WTC11 (cell line): Measurements from ENCODE around the gene DPYSL4. TPM values are rescaled to one million over a fixed set of nuclear protein-coding genes. Genes with fewer than 3 reads are reported as not detected.

Experiments
- ATAC-seq: fragments of 200-7000 bp; cut with Tn5 transposase; 2 replicates; pipeline ENCODE4 v1.10.0; 2021; ENCODE audit warnings: mild to moderate bottlenecking, moderate library complexity
- CTCF ChIA-PET: fragments of 300-600 bp; sonication (Branson Sonifier 250); formaldehyde crosslinking; loops from one replicate; lab custom pipeline; 2021; ENCODE audit warnings: antibody characterized with exemption; lab: Charles Lee
- POLR2A ChIA-PET: fragments of 350-600 bp; sonication (Branson Sonifier 250); formaldehyde crosslinking; loops from one replicate; lab custom pipeline; 2021; ENCODE audit warnings: antibody characterized with exemption; lab: Charles Lee
- DNase-seq: peaks from one replicate; pipeline ENCODE4 v3.0.0; 2021; ENCODE audit warnings: low spot score
- H3K27ac Mint-ChIP-seq: 2 replicates; pipeline ENCODE4 v1.8.0; 2021; ENCODE audit warnings: mixed read lengths
- H3K27me3 Mint-ChIP-seq: 2 replicates; pipeline ENCODE4 v1.8.0; 2021; ENCODE audit warnings: low read depth, mild to moderate bottlenecking, moderate library complexity, mixed read lengths
- H3K36me3 Mint-ChIP-seq: 2 replicates; pipeline ENCODE4 v1.8.0; 2021; ENCODE audit warnings: mixed read lengths
- H3K4me1 Mint-ChIP-seq: 2 replicates; pipeline ENCODE4 v1.8.0; 2022; ENCODE audit warnings: mixed read lengths
- H3K4me3 Mint-ChIP-seq: 2 replicates; pipeline ENCODE4 v1.8.0; 2021; ENCODE audit warnings: mild to moderate bottlenecking, moderate library complexity, mixed read lengths
- H3K9me3 Mint-ChIP-seq: 2 replicates; pipeline ENCODE4 v1.8.0; 2021; ENCODE audit warnings: mixed read lengths
- ATF1 ChIP-seq: sonication (generic); formaldehyde crosslinking; IDR thresholded peaks from 2 replicates; pipeline ENCODE4 v1.8.1; 2023; ENCODE audit warnings: mild to moderate bottlenecking, moderate library complexity, missing genetic modification reagents
- EMX1 ChIP-seq: fragments of 250-450 bp; sonication (Bioruptor Pico); IDR thresholded peaks from 2 replicates; pipeline ENCODE4 v1.8.0; 2021; ENCODE audit warnings: mild to moderate bottlenecking
- ETV6 ChIP-seq: sonication (generic); formaldehyde crosslinking; IDR thresholded peaks from 2 replicates; pipeline ENCODE4 v1.8.1; 2022; ENCODE audit warnings: mild to moderate bottlenecking, missing genetic modification reagents
- GTF2I ChIP-seq: fragments of 250-450 bp; sonication (Bioruptor Pico); conservative IDR thresholded peaks from 2 replicates; pipeline ENCODE4 v1.4.0; 2021; ENCODE audit warnings: mild to moderate bottlenecking
- MYBL2 ChIP-seq: sonication (generic); formaldehyde crosslinking; IDR thresholded peaks from 2 replicates; pipeline ENCODE4 v1.8.1; 2023; ENCODE audit warnings: mild to moderate bottlenecking, moderate library complexity, missing genetic modification reagents
- NFE2L1 ChIP-seq: sonication (generic); formaldehyde crosslinking; IDR thresholded peaks from 2 replicates; pipeline ENCODE4 v1.8.1; 2023; ENCODE audit warnings: missing genetic modification reagents
- NR2C2 ChIP-seq: sonication (generic); formaldehyde crosslinking; IDR thresholded peaks from 2 replicates; pipeline ENCODE4 v1.8.0; 2022; ENCODE audit warnings: mild to moderate bottlenecking, missing genetic modification reagents
- PRRX2 ChIP-seq: fragments of 250-450 bp; sonication (Bioruptor Pico); IDR thresholded peaks from 2 replicates; pipeline ENCODE4 v1.8.0; 2021; ENCODE audit warnings: mild to moderate bottlenecking
- RORB ChIP-seq: fragments of 250-450 bp; sonication (Bioruptor Pico); IDR thresholded peaks from 2 replicates; pipeline ENCODE4 v1.9.0; 2021; ENCODE audit warnings: mild to moderate bottlenecking
- TEAD4 ChIP-seq: sonication (generic); formaldehyde crosslinking; IDR thresholded peaks from 2 replicates; pipeline ENCODE4 v1.8.0; 2022; ENCODE audit warnings: mild to moderate bottlenecking, missing genetic modification reagents
- ZBTB21 ChIP-seq: sonication (generic); formaldehyde crosslinking; IDR thresholded peaks from 2 replicates; pipeline ENCODE4 v1.8.1; 2023; ENCODE audit warnings: mild to moderate bottlenecking, missing genetic modification reagents, borderline replicate concordance
- ZNF138 ChIP-seq: sonication (generic); formaldehyde crosslinking; conservative IDR thresholded peaks from 2 replicates; pipeline ENCODE4 v1.8.1; 2022; ENCODE audit warnings: mild to moderate bottlenecking, moderate library complexity, missing genetic modification reagents
- ZNF219 ChIP-seq: sonication (generic); formaldehyde crosslinking; IDR thresholded peaks from 2 replicates; pipeline ENCODE4 v1.8.0; 2023; ENCODE audit warnings: missing genetic modification reagents, mild to moderate bottlenecking, borderline replicate concordance
- ZNF423 ChIP-seq: fragments of 250-450 bp; sonication (Bioruptor Pico); IDR thresholded peaks from 2 replicates; pipeline ENCODE4 v2.1.2; 2022; ENCODE audit warnings: mild to moderate bottlenecking, moderate library complexity
- total RNA-seq: library from RNA; stranded (reverse); gene quantifications from 3 replicates; pipeline ENCODE4 v1.2.3, GENCODE V29; 2021
- TF ChIP-seq, protein P1 (sequence below): fragments of 250-450 bp; sonication (Bioruptor Pico); conservative IDR thresholded peaks from 2 replicates; pipeline ENCODE4 v1.9.0; 2021; ENCODE audit warnings: mild to moderate bottlenecking
- TF ChIP-seq, protein P2 (sequence below): sonication (generic); formaldehyde crosslinking; IDR thresholded peaks from 2 replicates; pipeline ENCODE4 v1.8.0; 2023; ENCODE audit warnings: mild to moderate bottlenecking, missing genetic modification reagents
- TF ChIP-seq, protein P3 (sequence below): sonication (generic); formaldehyde crosslinking; IDR thresholded peaks from 2 replicates; pipeline ENCODE4 v1.8.1; 2022; ENCODE audit warnings: missing genetic modification reagents, borderline replicate concordance
- TF ChIP-seq, protein P4 (sequence below): fragments of 250-450 bp; sonication (Bioruptor Pico); IDR thresholded peaks from 2 replicates; pipeline ENCODE4 v2.1.2; 2022; ENCODE audit warnings: mild to moderate bottlenecking, moderate library complexity
- TF ChIP-seq, protein P5 (sequence below): fragments of 250-450 bp; sonication (Bioruptor Pico); IDR thresholded peaks from 2 replicates; pipeline ENCODE4 v1.9.0; 2021; ENCODE audit warnings: mild to moderate bottlenecking, borderline replicate concordance
- TF ChIP-seq, protein P6 (sequence below): sonication (generic); formaldehyde crosslinking; IDR thresholded peaks from 2 replicates; pipeline ENCODE4 v1.8.1; 2022; ENCODE audit warnings: low read depth, missing genetic modification reagents, borderline replicate concordance

DPYSL4 gene
- total RNA-seq, 1 experiment from 2014 or later = 17.0 TPM

DNA sequence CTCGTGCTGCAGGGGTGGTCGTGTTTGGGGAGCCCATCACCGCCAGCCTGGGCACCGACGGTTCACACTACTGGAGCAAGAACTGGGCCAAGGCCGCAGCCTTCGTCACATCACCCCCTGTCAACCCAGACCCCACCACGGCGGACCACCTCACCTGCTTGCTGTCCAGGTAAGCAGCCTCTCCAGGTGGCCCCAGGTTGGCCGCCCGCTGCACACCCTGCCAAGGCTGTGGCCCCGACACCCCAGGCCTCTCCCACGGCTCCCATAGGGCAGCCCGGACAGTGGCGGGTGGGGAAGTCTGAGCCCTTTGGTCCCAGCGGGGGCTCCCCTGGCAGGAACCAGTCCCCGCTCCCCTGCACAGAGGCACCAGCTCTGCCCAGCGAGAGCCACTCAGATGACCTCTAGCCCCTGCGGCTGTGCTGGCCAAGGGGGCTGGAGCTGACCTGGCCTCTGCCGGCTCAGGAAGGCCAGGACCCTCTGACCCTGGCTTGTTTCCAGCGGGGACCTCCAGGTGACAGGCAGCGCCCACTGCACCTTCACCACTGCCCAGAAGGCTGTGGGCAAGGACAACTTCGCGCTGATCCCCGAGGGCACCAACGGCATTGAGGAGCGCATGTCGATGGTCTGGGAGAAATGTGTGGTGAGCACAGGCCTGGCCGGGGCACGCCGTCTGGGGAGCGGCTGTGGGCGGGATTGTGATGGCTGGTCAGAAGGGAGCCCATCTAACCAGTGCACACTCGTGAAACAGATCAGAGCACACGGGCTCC, 13.8 kb downstream of the DPYSL4 start:
- Mint-ChIP-seq H3K36me3 (no peaks in the 10 kb centered on the region), H3K4me1 (no peaks in the 10 kb centered on the region), H3K4me3 (no peak overlapping the region), H3K9me3 (no peaks in the 10 kb centered on the region), H3K27ac (no peak overlapping the region), H3K27me3 (no peaks in the 10 kb centered on the region)
- no peak for DNase-seq
- TF ChIP-seq ETV6 (CRISPR knock-in tag) = no peak
- TF ChIP-seq ZNF219 (CRISPR knock-in tag) = no peak
- TF ChIP-seq, protein P1, sequence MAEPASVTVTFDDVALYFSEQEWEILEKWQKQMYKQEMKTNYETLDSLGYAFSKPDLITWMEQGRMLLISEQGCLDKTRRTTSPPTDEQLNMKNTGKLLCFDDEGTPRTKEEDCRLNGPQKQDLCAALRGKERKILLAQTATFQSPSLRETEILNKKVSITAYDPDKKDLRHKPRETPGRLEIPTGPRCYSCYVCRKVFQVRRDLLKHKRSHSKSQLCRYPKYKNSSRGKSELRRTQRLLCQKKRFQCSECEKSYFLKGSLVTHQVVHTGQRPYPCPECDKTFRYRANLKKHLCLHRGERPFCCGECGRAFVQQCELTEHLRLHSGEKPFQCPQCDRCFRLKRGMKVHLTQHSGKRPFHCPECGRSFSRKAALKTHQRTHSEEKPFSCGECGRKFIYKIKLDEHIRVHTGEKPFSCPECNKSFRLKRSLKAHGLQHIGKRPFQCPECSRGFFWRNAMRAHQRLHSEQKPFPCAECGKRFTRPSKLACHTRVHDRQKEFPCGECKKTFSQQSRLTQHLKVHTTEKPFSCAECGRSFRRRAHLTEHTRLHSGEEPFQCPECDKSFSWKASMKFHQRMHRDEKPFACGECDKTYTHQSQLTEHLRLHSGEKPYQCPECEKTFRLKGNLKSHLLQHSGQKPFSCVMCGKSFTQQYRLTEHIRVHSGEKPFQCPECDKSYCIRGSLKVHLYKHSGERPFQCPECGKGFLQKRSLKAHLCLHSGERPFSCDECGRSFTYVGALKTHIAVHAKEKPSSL = no peak
- TF ChIP-seq, protein P2, sequence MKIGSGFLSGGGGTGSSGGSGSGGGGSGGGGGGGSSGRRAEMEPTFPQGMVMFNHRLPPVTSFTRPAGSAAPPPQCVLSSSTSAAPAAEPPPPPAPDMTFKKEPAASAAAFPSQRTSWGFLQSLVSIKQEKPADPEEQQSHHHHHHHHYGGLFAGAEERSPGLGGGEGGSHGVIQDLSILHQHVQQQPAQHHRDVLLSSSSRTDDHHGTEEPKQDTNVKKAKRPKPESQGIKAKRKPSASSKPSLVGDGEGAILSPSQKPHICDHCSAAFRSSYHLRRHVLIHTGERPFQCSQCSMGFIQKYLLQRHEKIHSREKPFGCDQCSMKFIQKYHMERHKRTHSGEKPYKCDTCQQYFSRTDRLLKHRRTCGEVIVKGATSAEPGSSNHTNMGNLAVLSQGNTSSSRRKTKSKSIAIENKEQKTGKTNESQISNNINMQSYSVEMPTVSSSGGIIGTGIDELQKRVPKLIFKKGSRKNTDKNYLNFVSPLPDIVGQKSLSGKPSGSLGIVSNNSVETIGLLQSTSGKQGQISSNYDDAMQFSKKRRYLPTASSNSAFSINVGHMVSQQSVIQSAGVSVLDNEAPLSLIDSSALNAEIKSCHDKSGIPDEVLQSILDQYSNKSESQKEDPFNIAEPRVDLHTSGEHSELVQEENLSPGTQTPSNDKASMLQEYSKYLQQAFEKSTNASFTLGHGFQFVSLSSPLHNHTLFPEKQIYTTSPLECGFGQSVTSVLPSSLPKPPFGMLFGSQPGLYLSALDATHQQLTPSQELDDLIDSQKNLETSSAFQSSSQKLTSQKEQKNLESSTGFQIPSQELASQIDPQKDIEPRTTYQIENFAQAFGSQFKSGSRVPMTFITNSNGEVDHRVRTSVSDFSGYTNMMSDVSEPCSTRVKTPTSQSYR (CRISPR knock-in tag) = no peak
- TF ChIP-seq, protein P3, sequence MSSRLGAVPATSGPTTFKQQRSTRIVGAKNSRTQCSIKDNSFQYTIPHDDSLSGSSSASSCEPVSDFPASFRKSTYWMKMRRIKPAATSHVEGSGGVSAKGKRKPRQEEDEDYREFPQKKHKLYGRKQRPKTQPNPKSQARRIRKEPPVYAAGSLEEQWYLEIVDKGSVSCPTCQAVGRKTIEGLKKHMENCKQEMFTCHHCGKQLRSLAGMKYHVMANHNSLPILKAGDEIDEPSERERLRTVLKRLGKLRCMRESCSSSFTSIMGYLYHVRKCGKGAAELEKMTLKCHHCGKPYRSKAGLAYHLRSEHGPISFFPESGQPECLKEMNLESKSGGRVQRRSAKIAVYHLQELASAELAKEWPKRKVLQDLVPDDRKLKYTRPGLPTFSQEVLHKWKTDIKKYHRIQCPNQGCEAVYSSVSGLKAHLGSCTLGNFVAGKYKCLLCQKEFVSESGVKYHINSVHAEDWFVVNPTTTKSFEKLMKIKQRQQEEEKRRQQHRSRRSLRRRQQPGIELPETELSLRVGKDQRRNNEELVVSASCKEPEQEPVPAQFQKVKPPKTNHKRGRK (CRISPR knock-in tag) = no peak
- TF ChIP-seq, protein P4, sequence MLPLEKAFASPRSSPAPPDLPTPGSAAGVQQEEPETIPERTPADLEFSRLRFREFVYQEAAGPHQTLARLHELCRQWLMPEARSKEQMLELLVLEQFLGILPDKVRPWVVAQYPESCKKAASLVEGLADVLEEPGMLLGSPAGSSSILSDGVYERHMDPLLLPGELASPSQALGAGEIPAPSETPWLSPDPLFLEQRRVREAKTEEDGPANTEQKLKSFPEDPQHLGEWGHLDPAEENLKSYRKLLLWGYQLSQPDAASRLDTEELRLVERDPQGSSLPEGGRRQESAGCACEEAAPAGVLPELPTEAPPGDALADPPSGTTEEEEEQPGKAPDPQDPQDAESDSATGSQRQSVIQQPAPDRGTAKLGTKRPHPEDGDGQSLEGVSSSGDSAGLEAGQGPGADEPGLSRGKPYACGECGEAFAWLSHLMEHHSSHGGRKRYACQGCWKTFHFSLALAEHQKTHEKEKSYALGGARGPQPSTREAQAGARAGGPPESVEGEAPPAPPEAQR (CRISPR knock-in tag) = no peak
- TF ChIP-seq ATF1 (CRISPR knock-in tag) = no peak
- no peak for TF ChIP-seq EMX1
- TF ChIP-seq ZBTB21 (CRISPR knock-in tag) = no peak
- no peak for TF ChIP-seq MYBL2 (CRISPR knock-in tag)
- no peak for TF ChIP-seq ZNF423 (CRISPR knock-in tag)
- ATAC-seq = no peak
- ChIA-PET POLR2A (no interaction called here), CTCF (no interaction called here)

DNA sequence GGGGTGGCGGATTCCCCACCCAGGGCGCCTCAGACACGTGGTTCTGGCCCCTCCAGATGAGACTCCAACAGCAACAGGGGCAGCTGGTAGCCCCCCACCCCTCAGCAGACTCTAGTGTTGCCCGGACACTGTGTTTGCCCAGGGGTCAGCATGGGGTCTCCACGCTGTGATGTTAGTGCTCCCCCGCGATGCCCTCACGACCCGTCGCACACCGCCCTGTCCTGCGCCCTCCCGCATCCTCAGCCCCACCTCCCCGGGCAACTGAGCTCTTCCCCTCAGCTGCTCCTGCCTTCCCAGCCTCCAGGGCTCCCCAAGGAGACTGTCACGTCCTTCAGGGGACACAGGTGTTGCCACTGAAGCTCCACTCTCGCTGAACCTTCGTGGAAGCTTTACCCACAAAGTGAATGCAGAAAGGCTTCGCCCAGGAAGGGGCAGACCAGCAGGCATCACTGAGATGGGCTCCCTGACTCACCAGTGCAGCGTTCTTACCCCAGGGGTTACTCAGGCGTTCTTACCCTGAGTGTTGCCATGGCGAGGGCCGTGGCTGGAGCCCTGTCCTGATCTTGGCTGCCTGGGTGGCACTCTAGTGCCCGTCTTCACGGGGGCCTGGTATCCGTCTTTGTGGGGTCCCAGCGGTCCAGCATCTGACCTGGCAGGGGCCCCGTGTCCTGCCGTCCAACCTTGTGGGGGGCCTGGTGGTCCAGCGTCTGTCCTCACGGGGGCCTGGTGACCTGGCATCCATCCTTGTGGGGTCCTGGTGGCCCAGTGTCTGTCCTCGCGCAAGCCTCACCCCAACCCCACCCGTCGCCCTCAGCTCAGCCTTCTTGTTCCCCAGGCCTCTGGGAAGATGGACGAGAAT, 14.6 kb downstream of the DPYSL4 start:
- ChIA-PET POLR2A (no interaction called here), CTCF (no interaction called here)
- no peak overlapping the region for H3K27ac Mint-ChIP-seq
- H3K4me3 Mint-ChIP-seq = no peak overlapping the region
- no peaks in the 10 kb centered on the region for H3K27me3 Mint-ChIP-seq
- no peaks in the 10 kb centered on the region for H3K9me3 Mint-ChIP-seq
- no peaks in the 10 kb centered on the region for H3K36me3 Mint-ChIP-seq
- no peak for DNase-seq
- ATAC-seq = no peak
- H3K4me1 Mint-ChIP-seq = no peaks in the 10 kb centered on the region
- TF ChIP-seq, protein P5, sequence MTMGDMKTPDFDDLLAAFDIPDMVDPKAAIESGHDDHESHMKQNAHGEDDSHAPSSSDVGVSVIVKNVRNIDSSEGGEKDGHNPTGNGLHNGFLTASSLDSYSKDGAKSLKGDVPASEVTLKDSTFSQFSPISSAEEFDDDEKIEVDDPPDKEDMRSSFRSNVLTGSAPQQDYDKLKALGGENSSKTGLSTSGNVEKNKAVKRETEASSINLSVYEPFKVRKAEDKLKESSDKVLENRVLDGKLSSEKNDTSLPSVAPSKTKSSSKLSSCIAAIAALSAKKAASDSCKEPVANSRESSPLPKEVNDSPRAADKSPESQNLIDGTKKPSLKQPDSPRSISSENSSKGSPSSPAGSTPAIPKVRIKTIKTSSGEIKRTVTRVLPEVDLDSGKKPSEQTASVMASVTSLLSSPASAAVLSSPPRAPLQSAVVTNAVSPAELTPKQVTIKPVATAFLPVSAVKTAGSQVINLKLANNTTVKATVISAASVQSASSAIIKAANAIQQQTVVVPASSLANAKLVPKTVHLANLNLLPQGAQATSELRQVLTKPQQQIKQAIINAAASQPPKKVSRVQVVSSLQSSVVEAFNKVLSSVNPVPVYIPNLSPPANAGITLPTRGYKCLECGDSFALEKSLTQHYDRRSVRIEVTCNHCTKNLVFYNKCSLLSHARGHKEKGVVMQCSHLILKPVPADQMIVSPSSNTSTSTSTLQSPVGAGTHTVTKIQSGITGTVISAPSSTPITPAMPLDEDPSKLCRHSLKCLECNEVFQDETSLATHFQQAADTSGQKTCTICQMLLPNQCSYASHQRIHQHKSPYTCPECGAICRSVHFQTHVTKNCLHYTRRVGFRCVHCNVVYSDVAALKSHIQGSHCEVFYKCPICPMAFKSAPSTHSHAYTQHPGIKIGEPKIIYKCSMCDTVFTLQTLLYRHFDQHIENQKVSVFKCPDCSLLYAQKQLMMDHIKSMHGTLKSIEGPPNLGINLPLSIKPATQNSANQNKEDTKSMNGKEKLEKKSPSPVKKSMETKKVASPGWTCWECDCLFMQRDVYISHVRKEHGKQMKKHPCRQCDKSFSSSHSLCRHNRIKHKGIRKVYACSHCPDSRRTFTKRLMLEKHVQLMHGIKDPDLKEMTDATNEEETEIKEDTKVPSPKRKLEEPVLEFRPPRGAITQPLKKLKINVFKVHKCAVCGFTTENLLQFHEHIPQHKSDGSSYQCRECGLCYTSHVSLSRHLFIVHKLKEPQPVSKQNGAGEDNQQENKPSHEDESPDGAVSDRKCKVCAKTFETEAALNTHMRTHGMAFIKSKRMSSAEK (CRISPR knock-in tag) = no peak
- no peak for TF ChIP-seq PRRX2 (CRISPR knock-in tag)
- no peak for TF ChIP-seq RORB
- TF ChIP-seq ZNF138 (CRISPR knock-in tag) = no peak
- TF ChIP-seq, protein P6, sequence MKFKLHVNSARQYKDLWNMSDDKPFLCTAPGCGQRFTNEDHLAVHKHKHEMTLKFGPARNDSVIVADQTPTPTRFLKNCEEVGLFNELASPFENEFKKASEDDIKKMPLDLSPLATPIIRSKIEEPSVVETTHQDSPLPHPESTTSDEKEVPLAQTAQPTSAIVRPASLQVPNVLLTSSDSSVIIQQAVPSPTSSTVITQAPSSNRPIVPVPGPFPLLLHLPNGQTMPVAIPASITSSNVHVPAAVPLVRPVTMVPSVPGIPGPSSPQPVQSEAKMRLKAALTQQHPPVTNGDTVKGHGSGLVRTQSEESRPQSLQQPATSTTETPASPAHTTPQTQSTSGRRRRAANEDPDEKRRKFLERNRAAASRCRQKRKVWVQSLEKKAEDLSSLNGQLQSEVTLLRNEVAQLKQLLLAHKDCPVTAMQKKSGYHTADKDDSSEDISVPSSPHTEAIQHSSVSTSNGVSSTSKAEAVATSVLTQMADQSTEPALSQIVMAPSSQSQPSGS (CRISPR knock-in tag) = no peak
- no peak for TF ChIP-seq TEAD4 (CRISPR knock-in tag)
- no peak for TF ChIP-seq GTF2I
- no peak for TF ChIP-seq ZNF423 (CRISPR knock-in tag)
- no peak for TF ChIP-seq NFE2L1 (CRISPR knock-in tag)
- no peak for TF ChIP-seq NR2C2 (CRISPR knock-in tag)
